H1 (cell line): Measurements from ENCODE around the gene WASHC4. TPM values are rescaled to one million over a fixed set of nuclear protein-coding genes. Genes with fewer than 3 reads are reported as not detected.

Source experiments
- BACH1 ChIP-seq: IDR thresholded peaks from 2 replicates; pipeline ENCODE4 v1.6.1; 2012; ENCODE audit warnings: low read length, improper control_type of control experiment
- BCL11A ChIP-seq, 2 experiments: IDR thresholded peaks; one replicate each; pipeline ENCODE4 v1.6.1; 2011; ENCODE audit warnings: low read depth in 2 of 2, low read length in 2 of 2, mild to moderate bottlenecking in 2 of 2
- BRCA1 ChIP-seq: IDR thresholded peaks from 2 replicates; pipeline ENCODE4 v1.6.1; 2012; ENCODE audit warnings: low read depth, low read length, improper control_type of control experiment
- CEBPB ChIP-seq: IDR thresholded peaks from 2 replicates; pipeline ENCODE4 v1.6.1; 2012; ENCODE audit warnings: low read depth, low read length
- EZH2 ChIP-seq: fragments of 200-600 bp; sonication (generic); IDR thresholded peaks from 2 replicates; pipeline ENCODE4 v1.7.1; 2012; ENCODE audit warnings: low read depth, mild to moderate bottlenecking, moderate library complexity, low read length, inconsistent platforms; ENCODE audit not compliant: severe bottlenecking
- GABPA ChIP-seq: IDR thresholded peaks from 2 replicates; pipeline ENCODE4 v1.6.1; 2011; ENCODE audit warnings: mild to moderate bottlenecking, low read length, moderate library complexity, borderline replicate concordance; ENCODE audit not compliant: insufficient read depth
- KDM5A ChIP-seq: fragments of 200-600 bp; IDR thresholded peaks from 2 replicates; pipeline ENCODE4 v1.7.1; 2012; ENCODE audit warnings: mild to moderate bottlenecking, low read length, inconsistent platforms, mixed read lengths
- MAFK ChIP-seq: IDR thresholded peaks from 2 replicates; pipeline ENCODE4 v1.6.1; 2012; ENCODE audit warnings: low read depth, mild to moderate bottlenecking, improper control_type of control experiment, low read length
- POLR2AphosphoS5 ChIP-seq: IDR thresholded peaks from 2 replicates; pipeline ENCODE4 v1.6.1; 2011; ENCODE audit warnings: low read depth, low read length
- TAF1 ChIP-seq: IDR thresholded peaks from 2 replicates; pipeline ENCODE4 v1.6.1; 2011; ENCODE audit warnings: mild to moderate bottlenecking, low read depth, low read length
- polyA plus RNA-seq, 7 experiments: library from polyadenylated mRNA; depleted of rRNA in 3 of 7; stranded (reverse) in 5 of 7; unstranded in 2 of 7; fragments of >200 nt in 5 of 7; fragments of 200-250 nt in 2 of 7; gene quantifications; 1 replicate in 5 of 7; 2 replicates in 1 of 7; 4 replicates in 1 of 7; pipeline versions ENCODE4 v1.2.1 to v1.2.3, GENCODE V29; 2011 to 2013; ENCODE audit warnings: missing spikeins in 2 of 7, mixed read lengths in 2 of 7
- total RNA-seq: library from RNA; stranded (reverse); fragmentation: NEBNext Ultra II Directional; extraction: Animal tissue kit (Norgen Biotek cat#: 25700); gene quantifications from 2 replicates; pipeline ENCODE4 v1.2.1, GENCODE V29; 2021
- TF ChIP-seq, protein P1 (sequence below): fragments of 300-600 bp; sonication (generic); IDR thresholded peaks from 2 replicates; pipeline ENCODE4 v1.7.1; 2012; ENCODE audit warnings: low read length, moderate library complexity, mild to moderate bottlenecking, inconsistent platforms; ENCODE audit not compliant: insufficient replicate concordance
- TF ChIP-seq, protein P2 (sequence below): IDR thresholded peaks from 2 replicates; pipeline ENCODE4 v1.6.1; 2011; ENCODE audit warnings: low read depth, mild to moderate bottlenecking, low read length; ENCODE audit not compliant: insufficient read depth

Gene WASHC4
- total and polyA plus RNA-seq, 2 of the 8 experiments (the other 6 are each of a cell fraction or from before 2014, with no cell fraction given) = 13.0 to 38.5 TPM

DNA sequence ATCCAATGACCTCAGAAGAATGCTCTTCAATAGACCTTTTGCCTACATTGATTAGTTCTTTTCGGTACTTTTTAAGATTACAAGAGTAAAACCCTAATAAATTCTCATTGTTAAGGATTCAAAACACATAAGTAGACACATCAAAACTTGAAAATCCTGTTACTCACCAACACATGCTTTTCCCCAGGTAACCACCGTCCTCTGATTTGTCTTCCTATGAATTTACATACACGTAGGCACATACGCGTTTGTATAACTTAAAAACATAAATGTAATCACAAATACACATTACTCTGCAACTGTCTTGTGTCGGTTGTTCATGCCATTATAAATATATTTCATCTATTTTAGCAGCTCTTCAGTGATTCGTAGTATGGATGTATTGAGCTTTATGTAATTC, 910 bp upstream of the WASHC4 start (continued):
- TF ChIP-seq, protein P1, sequence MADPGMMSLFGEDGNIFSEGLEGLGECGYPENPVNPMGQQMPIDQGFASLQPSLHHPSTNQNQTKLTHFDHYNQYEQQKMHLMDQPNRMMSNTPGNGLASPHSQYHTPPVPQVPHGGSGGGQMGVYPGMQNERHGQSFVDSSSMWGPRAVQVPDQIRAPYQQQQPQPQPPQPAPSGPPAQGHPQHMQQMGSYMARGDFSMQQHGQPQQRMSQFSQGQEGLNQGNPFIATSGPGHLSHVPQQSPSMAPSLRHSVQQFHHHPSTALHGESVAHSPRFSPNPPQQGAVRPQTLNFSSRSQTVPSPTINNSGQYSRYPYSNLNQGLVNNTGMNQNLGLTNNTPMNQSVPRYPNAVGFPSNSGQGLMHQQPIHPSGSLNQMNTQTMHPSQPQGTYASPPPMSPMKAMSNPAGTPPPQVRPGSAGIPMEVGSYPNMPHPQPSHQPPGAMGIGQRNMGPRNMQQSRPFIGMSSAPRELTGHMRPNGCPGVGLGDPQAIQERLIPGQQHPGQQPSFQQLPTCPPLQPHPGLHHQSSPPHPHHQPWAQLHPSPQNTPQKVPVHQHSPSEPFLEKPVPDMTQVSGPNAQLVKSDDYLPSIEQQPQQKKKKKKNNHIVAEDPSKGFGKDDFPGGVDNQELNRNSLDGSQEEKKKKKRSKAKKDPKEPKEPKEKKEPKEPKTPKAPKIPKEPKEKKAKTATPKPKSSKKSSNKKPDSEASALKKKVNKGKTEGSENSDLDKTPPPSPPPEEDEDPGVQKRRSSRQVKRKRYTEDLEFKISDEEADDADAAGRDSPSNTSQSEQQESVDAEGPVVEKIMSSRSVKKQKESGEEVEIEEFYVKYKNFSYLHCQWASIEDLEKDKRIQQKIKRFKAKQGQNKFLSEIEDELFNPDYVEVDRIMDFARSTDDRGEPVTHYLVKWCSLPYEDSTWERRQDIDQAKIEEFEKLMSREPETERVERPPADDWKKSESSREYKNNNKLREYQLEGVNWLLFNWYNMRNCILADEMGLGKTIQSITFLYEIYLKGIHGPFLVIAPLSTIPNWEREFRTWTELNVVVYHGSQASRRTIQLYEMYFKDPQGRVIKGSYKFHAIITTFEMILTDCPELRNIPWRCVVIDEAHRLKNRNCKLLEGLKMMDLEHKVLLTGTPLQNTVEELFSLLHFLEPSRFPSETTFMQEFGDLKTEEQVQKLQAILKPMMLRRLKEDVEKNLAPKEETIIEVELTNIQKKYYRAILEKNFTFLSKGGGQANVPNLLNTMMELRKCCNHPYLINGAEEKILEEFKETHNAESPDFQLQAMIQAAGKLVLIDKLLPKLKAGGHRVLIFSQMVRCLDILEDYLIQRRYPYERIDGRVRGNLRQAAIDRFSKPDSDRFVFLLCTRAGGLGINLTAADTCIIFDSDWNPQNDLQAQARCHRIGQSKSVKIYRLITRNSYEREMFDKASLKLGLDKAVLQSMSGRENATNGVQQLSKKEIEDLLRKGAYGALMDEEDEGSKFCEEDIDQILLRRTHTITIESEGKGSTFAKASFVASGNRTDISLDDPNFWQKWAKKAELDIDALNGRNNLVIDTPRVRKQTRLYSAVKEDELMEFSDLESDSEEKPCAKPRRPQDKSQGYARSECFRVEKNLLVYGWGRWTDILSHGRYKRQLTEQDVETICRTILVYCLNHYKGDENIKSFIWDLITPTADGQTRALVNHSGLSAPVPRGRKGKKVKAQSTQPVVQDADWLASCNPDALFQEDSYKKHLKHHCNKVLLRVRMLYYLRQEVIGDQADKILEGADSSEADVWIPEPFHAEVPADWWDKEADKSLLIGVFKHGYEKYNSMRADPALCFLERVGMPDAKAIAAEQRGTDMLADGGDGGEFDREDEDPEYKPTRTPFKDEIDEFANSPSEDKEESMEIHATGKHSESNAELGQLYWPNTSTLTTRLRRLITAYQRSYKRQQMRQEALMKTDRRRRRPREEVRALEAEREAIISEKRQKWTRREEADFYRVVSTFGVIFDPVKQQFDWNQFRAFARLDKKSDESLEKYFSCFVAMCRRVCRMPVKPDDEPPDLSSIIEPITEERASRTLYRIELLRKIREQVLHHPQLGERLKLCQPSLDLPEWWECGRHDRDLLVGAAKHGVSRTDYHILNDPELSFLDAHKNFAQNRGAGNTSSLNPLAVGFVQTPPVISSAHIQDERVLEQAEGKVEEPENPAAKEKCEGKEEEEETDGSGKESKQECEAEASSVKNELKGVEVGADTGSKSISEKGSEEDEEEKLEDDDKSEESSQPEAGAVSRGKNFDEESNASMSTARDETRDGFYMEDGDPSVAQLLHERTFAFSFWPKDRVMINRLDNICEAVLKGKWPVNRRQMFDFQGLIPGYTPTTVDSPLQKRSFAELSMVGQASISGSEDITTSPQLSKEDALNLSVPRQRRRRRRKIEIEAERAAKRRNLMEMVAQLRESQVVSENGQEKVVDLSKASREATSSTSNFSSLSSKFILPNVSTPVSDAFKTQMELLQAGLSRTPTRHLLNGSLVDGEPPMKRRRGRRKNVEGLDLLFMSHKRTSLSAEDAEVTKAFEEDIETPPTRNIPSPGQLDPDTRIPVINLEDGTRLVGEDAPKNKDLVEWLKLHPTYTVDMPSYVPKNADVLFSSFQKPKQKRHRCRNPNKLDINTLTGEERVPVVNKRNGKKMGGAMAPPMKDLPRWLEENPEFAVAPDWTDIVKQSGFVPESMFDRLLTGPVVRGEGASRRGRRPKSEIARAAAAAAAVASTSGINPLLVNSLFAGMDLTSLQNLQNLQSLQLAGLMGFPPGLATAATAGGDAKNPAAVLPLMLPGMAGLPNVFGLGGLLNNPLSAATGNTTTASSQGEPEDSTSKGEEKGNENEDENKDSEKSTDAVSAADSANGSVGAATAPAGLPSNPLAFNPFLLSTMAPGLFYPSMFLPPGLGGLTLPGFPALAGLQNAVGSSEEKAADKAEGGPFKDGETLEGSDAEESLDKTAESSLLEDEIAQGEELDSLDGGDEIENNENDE = no peak
- TF ChIP-seq GABPA (no peak), MAFK (no peak), TAF1 (no peak), BCL11A (IDR thresholded peaks at IDR 0.05; ENCODE audit: low read depth in 2 of 2, low read length in 2 of 2) (no peak), POLR2AphosphoS5 (no peak), EZH2 (no peak), BRCA1 (no peak), CEBPB (no peak), BACH1 (no peak), KDM5A (no peak)
- TF ChIP-seq, protein P2, sequence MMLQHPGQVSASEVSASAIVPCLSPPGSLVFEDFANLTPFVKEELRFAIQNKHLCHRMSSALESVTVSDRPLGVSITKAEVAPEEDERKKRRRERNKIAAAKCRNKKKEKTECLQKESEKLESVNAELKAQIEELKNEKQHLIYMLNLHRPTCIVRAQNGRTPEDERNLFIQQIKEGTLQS = no peak
